Measurements from ENCODE around the gene RAPGEF2. TPM values are rescaled to one million over a fixed set of nuclear protein-coding genes. Genes with fewer than 3 reads are reported as not detected.

Gene RAPGEF2
- total RNA-seq, 1 donor from 2014 or later, result 32.6 TPM

GRCh38 chr4:159292137-159292896 lies 189.4 kb downstream of the RAPGEF2 start:
- no peak for TF ChIP-seq CTCF (IDR thresholded peaks at IDR 0.05; ENCODE audit: insufficient read depth, low read length, poor library complexity, severe bottlenecking)
- Histone ChIP-seq H3K36me3 (ENCODE audit: control insufficient read depth, insufficient read depth, low read length) (no peaks in the 10 kb centered on the region), H3K27me3 (ENCODE audit: control insufficient read depth, insufficient read depth, low read length) (no peaks in the 10 kb centered on the region), H3K4me3 (ENCODE audit: low read depth, low read length) (no peak overlapping the region)
- no peak for DNase-seq (ENCODE audit: low read depth)

GRCh38 chr4:159293811-159294515 lies 191.1 kb downstream of the RAPGEF2 start:
- TF ChIP-seq CTCF (IDR thresholded peaks at IDR 0.05; ENCODE audit: insufficient read depth, low read length, poor library complexity, severe bottlenecking), result no peak
- H3K27me3 ChIP-seq (ENCODE audit: control insufficient read depth, insufficient read depth, low read length), result no peaks in the 10 kb centered on the region
- no peak overlapping the region for H3K4me3 ChIP-seq (ENCODE audit: low read depth, low read length)
- DNase-seq (ENCODE audit: low read depth), result no peak
- no peaks in the 10 kb centered on the region for H3K36me3 ChIP-seq (ENCODE audit: control insufficient read depth, insufficient read depth, low read length)

- H3K27me3 ChIP-seq (ENCODE audit: control insufficient read depth, insufficient read depth, low read length), result no peaks in the 10 kb centered on the region
- TF ChIP-seq CTCF (IDR thresholded peaks at IDR 0.05; ENCODE audit: insufficient read depth, low read length, poor library complexity, severe bottlenecking), result no peak
- no peak for DNase-seq (ENCODE audit: low read depth)
- H3K36me3 ChIP-seq (ENCODE audit: control insufficient read depth, insufficient read depth, low read length), result no peaks in the 10 kb centered on the region
- no peak overlapping the region for H3K4me3 ChIP-seq (ENCODE audit: low read depth, low read length)
These were observed 193.2 kb downstream of the RAPGEF2 start for GRCh38 chr4:159296061-159296460.

- DNase-seq (ENCODE audit: low read depth), result no peak
- no peak for TF ChIP-seq CTCF (IDR thresholded peaks at IDR 0.05; ENCODE audit: insufficient read depth, low read length, poor library complexity, severe bottlenecking)
- Histone ChIP-seq H3K36me3 (ENCODE audit: control insufficient read depth, insufficient read depth, low read length) (no peaks in the 10 kb centered on the region), H3K4me3 (ENCODE audit: low read depth, low read length) (no peak overlapping the region), H3K27me3 (ENCODE audit: control insufficient read depth, insufficient read depth, low read length) (no peaks in the 10 kb centered on the region)
These were observed 194.2 kb downstream of the RAPGEF2 start for GRCh38 chr4:159297091-159297490.

GRCh38 chr4:159298502-159298901 lies 195.6 kb downstream of the RAPGEF2 start:
- H3K4me3 ChIP-seq (ENCODE audit: low read depth, low read length), result no peak overlapping the region
- no peak for DNase-seq (ENCODE audit: low read depth)
- no peak for TF ChIP-seq CTCF (IDR thresholded peaks at IDR 0.05; ENCODE audit: insufficient read depth, low read length, poor library complexity, severe bottlenecking)

More at GRCh38 chr4:159298502-159298901, 195.6 kb downstream of the RAPGEF2 start:
- Histone ChIP-seq H3K36me3 (ENCODE audit: control insufficient read depth, insufficient read depth, low read length) (no peaks in the 10 kb centered on the region), H3K27me3 (ENCODE audit: control insufficient read depth, insufficient read depth, low read length) (no peaks in the 10 kb centered on the region)
